ENCODE data around the gene BOLA1.

The BOLA1 gene

DNA sequence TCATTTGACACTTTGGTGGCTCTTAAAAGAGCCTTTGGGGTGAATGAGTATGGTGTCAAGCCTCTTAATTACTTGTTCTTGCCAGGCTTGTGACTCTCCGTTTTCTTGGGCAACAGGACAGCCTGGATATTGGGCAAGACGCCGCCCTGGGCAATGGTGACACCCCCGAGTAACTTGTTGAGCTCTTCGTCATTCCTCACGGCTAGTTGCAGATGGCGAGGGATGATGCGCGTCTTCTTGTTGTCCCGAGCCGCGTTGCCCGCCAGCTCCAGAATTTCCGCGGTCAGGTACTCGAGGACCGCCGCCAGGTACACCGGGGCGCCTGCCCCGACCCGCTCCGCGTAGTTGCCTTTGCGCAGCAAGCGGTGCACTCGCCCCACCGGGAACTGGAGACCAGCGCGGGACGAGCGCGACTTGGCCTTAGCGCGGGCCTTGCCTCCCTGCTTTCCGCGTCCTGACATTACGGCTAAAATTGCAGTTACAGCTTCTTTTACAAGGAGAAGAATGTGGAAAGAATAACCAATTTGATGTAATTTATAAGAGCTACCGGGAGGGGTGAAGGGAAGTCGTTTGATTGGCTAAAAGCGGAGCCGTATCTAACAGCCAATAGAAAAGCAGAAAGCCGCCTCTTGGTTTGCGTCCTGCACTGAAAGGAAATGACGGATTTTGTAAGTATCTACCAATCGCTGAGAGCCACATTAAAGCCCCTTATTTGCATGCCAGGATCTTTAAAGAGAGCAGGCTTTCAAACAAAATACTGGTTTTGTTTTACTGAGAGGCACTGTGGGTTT lies 11.7 kb upstream of the BOLA1 start:
- DNase-seq = peak; percentile 80 to 100

DNA sequence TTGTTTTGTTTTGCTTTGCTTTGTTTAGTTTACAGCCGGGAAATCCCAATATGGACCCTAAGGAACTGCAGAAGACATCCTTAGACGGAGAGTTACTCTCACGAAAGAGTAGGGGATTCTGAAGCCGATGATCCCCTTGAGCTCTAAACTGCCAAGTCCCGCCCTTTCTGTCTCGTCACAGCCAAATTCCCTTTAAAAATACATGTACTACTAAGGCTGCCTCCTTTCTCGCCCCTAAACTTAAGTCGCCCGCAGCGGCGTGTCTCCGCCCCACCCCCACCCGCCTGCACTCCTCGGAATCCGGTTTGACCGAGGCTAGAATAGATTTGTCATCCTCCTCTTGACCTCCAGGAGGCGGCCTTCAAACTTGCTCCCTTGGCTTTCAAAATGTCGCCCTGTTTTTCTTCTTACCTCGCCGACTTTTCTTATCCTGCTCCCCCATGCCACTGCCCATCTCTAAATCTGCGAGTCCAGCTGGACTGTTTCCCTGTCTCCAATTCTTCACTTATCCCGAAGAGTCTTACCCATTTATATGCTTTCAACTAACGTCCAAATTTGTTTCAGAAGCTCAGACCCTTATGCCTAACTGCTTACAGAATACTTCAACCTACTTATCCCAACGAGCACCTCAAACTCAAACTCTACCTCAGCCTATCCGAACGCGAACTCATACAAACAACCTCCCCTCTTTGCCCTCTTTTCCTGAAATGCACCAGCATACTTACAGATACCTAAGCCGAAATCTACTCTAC lies 10.9 kb upstream of the BOLA1 start:
- DNase-seq = peak; percentile 73 to 88

DNA sequence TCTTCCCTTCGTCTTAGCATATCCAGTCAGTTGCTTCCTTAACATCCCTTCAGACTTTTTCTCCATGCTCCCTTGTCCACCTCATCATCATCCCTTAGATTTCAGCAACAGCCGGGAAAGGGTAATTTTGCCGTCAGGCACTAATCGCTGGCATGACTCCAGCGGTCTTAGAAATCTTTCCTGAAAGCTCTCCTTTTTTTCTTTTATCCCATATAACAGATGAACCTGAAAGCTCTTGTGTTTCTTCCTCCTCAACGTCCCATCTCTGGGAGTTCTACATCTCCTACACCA lies 10.4 kb upstream of the BOLA1 start:
- no peak for DNase-seq

- no peak for DNase-seq
Observed at GRCh38 chr1:149896575-149896974, 2.8 kb upstream of the BOLA1 start.

GRCh38 chr1:149903836-149904491 lies 4.6 kb downstream of the BOLA1 start:
- no peak for DNase-seq

- DNase-seq = no peak
Observed at GRCh38 chr1:149906570-149907075, 7.3 kb downstream of the BOLA1 start.

GRCh38 chr1:149914545-149914944 lies 15.2 kb downstream of the BOLA1 start:
- DNase-seq = no peak

- no peak for DNase-seq
Observed at GRCh38 chr1:149915429-149916192, 16.2 kb downstream of the BOLA1 start.

DNA sequence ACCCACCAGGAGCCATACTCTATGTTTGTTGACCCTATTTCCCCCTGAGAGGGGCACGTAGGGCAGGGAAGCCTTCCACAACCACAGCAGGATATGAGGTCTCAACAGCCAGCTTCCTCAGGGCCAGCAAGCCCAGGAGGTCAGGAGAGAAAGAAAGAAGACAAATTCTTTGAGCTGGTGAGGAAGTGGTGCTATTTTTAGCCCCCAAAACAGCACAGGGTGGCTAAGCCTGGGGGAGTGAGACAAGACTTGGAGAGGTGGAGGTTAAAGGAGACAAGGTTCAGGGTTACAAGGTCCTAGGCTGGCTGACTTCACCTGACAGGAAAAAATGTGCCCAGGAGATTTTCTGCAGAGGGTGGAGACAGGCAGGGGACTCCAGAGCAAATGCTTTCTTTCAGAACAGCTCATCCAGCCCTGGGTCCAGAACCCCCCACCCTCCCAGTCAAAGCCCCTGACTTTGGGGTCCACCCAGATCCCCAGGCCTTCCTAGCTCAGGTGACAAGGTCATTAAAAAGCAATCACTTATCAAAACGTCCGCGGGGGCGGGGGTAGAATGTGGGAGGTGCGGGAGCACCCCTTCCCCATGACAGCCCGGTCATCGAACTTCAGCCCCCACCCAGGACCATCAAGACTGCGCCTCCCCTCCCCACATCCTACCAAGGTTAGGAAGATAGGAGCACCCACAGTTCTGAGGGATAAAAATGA lies 17.0 kb downstream of the BOLA1 start:
- no peak for DNase-seq

DNA sequence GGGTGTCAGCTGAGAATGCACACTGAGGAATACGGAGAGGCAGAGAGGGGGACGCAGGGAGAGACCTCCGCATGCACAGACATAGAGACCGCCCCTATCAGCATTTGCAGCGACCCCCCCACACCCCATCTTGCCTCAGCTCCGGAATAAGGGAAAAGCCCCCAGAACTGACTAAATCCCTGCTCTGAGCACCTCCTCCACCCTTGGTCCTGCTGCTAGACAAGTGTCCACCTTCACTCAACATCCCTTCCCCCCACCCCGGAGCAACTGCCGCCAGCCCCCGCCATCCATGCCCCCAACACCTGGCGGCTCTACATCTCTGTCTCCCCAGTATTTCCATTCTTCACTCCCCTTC lies 17.5 kb downstream of the BOLA1 start:
- no peak for DNase-seq

DNA sequence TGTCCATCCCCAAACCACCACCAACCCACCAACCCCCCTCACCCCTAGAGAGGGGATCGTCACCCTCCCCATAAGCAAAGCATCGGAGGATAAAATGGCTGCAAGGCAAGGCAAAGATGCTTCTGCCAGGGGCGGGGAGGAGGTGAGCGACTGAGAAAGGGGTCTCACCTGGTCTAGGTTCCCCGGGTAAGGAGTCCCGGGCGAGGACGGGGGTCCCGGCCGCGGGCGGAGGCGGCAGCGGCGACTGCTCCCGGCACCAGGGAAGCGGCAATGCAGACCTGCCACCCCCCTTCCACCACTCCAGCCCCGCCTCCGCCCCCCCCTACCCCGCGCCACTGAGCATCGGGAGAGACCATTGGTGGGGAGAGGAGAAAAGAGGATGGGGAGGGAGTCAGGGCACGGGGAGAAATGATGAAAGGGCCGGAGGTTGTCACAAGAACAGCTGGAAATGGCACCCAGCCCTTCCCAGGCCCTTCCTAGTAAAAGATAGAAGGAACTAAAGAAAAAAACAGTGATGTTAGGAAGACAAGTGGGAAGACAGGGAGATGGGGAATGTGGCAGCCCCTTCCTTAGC lies 18.3 kb downstream of the BOLA1 start, which contains the start of gene SV2A:
Gene SV2A (minus strand): TSS at position 274 of the 574 bp plus-strand sequence. CDS start 4,004 bp downstream, outside the sequence.
- peak; percentile 64 to 71 for DNase-seq

GRCh38 chr1:149923626-149924025 lies 24.3 kb downstream of the BOLA1 start:
- no peak for DNase-seq

DNA sequence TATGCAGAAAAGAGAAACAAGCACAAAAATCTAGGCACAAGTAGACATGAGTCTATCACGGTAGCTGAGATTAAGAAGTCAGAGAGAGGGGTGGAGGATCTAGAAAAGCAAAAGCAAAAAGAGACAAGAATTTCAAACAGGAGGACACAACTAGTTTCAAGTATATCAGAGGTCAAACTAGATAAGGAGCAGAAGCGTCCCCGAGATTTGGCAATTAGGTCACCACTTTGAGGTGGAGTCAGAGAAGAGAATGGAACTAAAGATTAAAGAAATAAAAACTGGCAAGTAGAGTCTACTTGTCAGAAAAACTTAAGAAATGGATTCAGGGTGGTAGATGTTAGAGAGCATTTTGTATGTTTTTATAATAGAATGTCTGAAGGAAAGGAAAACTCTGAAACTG lies 26.0 kb downstream of the BOLA1 start:
- DNase-seq = no peak

DNA sequence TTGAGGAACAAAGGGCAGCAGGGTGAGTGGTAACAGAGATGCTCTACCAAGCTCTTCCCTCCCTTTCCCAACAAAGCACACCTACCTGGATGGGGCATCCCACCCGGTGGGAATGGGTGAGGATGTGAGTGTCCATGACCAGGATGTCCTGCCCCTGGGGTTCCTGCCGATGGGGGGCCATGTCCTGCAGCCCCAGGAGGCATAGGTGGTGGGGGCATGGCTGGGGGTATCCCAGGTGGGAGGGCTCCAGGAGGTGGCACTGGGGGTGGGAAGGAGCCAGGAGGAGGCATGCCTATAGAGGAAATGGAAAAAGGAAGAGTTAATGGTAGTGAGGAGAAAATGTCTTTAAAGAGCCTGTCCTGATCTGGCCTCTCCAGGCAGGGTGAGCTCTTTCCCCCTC lies 26.4 kb downstream of the BOLA1 start:
- no peak for DNase-seq

- DNase-seq = no peak
Observed at GRCh38 chr1:149926296-149926695, 26.9 kb downstream of the BOLA1 start.

DNA sequence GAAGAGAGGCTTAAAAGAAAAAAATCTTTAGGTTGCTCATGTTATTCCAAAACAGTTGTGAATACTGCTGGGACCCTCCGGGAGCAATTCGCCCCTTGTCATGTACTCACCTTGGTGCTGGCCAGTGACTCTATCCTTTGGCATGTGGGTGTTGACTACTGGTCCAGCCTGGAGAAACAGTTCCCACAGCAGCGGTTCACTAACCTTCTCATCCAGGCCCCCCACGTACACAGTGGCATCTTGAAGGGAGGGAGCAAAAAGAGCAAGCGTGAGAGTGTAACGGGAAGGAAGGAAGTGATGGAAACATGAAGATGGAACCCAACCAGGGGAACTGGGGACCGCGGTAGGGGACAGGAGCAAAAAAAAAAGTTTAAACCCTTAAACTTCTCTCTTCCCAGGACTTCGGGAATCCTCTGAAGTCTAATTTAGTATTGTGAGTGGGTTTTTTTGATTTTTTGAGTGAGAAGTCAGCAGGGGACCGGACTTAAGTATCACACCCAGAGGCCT lies 27.7 kb downstream of the BOLA1 start:
- DNase-seq = no peak

- DNase-seq = peak; percentile 94
Observed at GRCh38 chr1:149927563-149928400, 28.4 kb downstream of the BOLA1 start, which contains the start of gene SF3B4. TSS of gene SF3B4 (minus strand) at chr1:149927803. CDS start at chr1:149927759, 44 bp downstream.

DNA sequence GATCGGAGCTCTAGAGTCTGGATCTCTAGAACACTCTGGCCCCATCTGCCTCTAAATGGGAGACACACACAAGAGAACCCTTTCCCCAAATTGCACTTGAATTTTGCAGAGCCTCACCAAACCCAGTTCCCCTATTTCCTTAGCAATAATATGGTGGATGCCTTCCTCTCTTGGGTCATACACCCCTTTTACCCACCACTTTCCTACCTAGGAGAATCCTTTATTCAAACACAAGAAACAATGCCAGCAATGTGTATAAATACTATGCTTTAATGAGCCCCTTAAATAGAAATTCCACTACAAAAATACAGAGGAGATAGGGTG lies 29.0 kb downstream of the BOLA1 start:
- DNase-seq = peak in 1 of 2 donors; percentile 27

- DNase-seq = no peak
Observed at GRCh38 chr1:149929856-149930255, 30.5 kb downstream of the BOLA1 start.

GRCh38 chr1:149931212-149931790 lies 31.9 kb downstream of the BOLA1 start:
- DNase-seq = no peak
